ENCODE measurements around the gene NSUN2.

DNA sequence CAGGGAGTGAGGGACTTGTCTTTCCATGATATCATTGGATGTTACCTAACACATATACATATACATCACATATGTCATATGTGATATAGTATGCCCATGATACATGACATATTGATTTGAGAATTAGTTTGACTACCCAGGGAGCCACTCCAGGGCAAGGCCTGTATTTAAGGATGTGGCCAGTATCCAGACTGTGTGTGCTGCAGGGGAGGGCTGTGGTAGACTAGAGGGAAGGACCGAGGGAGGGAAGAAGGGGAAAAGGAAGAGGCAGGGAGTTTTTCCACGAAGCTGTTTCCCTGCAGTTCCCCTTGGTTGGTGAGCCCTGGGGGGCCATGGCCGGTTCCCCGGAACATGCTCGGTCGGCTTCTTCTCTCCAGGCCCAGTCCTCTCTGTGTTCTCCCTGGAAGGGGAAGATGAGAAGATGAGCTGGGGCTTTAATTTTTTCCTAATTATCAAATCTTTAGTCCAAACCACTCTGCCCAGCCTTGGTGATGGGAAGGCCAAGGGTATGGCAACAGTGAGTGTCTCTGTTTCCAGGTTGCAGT is 48.7 kb downstream of the NSUN2 start:
- TF ChIP-seq POLR2A (IDR thresholded peaks at IDR 0.05; ENCODE audit: low read depth, low read length) (no peak), POLR2AphosphoS5 (IDR thresholded peaks at IDR 0.05; ENCODE audit: low read depth, low read length) (no peak)
